ENCODE data around the gene MTA1.

Gene MTA1

GRCh38 chr14:105483300-105484068 lies 63.9 kb downstream of the MTA1 start:
- no peak overlapping the region for H3K27ac ChIP-seq (ENCODE audit: low read depth, low read length)
- no peak overlapping the region for H3K9ac ChIP-seq (ENCODE audit: low read length)
- H3K9me3 ChIP-seq (ENCODE audit: insufficient read depth, low read length): no peaks in the 10 kb centered on the region
- H3K4me3 ChIP-seq (ENCODE audit: insufficient read depth, low read length, poor library complexity, severe bottlenecking): no peak overlapping the region
- no peaks in the 10 kb centered on the region for H3K36me3 ChIP-seq (ENCODE audit: low read length)
- no peaks in the 10 kb centered on the region for H4K20me1 ChIP-seq (ENCODE audit: low read depth, low read length)
- no peaks in the 10 kb centered on the region for H3K27me3 ChIP-seq (ENCODE audit: low read length)
- H3K9me2 ChIP-seq (replicated peaks; ENCODE audit: insufficient read depth, low read length): no peaks in the 10 kb centered on the region
- TF ChIP-seq, protein P1, sequence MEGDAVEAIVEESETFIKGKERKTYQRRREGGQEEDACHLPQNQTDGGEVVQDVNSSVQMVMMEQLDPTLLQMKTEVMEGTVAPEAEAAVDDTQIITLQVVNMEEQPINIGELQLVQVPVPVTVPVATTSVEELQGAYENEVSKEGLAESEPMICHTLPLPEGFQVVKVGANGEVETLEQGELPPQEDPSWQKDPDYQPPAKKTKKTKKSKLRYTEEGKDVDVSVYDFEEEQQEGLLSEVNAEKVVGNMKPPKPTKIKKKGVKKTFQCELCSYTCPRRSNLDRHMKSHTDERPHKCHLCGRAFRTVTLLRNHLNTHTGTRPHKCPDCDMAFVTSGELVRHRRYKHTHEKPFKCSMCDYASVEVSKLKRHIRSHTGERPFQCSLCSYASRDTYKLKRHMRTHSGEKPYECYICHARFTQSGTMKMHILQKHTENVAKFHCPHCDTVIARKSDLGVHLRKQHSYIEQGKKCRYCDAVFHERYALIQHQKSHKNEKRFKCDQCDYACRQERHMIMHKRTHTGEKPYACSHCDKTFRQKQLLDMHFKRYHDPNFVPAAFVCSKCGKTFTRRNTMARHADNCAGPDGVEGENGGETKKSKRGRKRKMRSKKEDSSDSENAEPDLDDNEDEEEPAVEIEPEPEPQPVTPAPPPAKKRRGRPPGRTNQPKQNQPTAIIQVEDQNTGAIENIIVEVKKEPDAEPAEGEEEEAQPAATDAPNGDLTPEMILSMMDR (IDR thresholded peaks at IDR 0.05; ENCODE audit: insufficient read depth, low read length, poor library complexity, severe bottlenecking): no peak
- no peak for TF ChIP-seq EZH2phosphoT487 (conservative IDR thresholded peaks at IDR 0.05; ENCODE audit: low read length)
- no peaks in the 10 kb centered on the region for H3K79me2 ChIP-seq (ENCODE audit: insufficient read depth, low read length)
- H3F3A ChIP-seq (ENCODE audit: insufficient read depth): no peaks in the 10 kb centered on the region
- H3K4me2 ChIP-seq (ENCODE audit: low read depth, low read length, poor library complexity, severe bottlenecking): no peak overlapping the region
- H2AFZ ChIP-seq (ENCODE audit: low read depth, low read length, severe bottlenecking): no peak overlapping the region

- TF ChIP-seq EZH2phosphoT487 (conservative IDR thresholded peaks at IDR 0.05; ENCODE audit: low read length): no peak
- TF ChIP-seq, protein P1 (IDR thresholded peaks at IDR 0.05; ENCODE audit: insufficient read depth, low read length, poor library complexity, severe bottlenecking): no peak
- no peak overlapping the region for H2AFZ ChIP-seq (ENCODE audit: low read depth, low read length, severe bottlenecking)
- H3F3A ChIP-seq (ENCODE audit: insufficient read depth): no peaks in the 10 kb centered on the region
- no peak overlapping the region for H3K4me3 ChIP-seq (ENCODE audit: insufficient read depth, low read length, poor library complexity, severe bottlenecking)
- H4K20me1 ChIP-seq (ENCODE audit: low read depth, low read length): no peaks in the 10 kb centered on the region
- no peak overlapping the region for H3K9ac ChIP-seq (ENCODE audit: low read length)
- no peaks in the 10 kb centered on the region for H3K79me2 ChIP-seq (ENCODE audit: insufficient read depth, low read length)
- H3K27me3 ChIP-seq (ENCODE audit: low read length): no peaks in the 10 kb centered on the region
- no peaks in the 10 kb centered on the region for H3K9me3 ChIP-seq (ENCODE audit: insufficient read depth, low read length)
- no peaks in the 10 kb centered on the region for H3K36me3 ChIP-seq (ENCODE audit: low read length)
- H3K4me2 ChIP-seq (ENCODE audit: low read depth, low read length, poor library complexity, severe bottlenecking): no peak overlapping the region
- no peak overlapping the region for H3K27ac ChIP-seq (ENCODE audit: low read depth, low read length)
- no peaks in the 10 kb centered on the region for H3K9me2 ChIP-seq (replicated peaks; ENCODE audit: insufficient read depth, low read length)
Measured at GRCh38 chr14:105484069-105484996, 64.7 kb downstream of the MTA1 start.

DNA sequence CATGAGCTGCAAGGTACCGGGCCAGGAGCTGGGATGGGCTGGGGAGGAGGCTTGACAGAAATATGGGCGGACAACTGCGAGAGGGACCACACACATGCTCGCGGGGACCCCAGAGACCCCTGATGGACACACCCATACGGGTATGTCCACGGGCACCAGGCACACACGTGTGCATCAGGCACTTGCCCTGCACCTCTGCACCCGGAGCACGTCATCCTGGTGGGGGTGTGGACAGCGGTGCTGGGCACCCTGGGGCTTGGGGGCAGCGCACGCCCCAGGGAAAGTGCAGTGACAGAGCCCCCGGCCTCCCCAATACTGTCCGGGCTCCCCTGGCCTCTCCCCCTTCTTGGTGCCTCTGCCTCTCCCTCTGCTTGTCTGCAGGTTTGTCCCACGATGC lies 65.4 kb downstream of the MTA1 start:
- no peak overlapping the region for H2AFZ ChIP-seq (ENCODE audit: low read depth, low read length, severe bottlenecking)
- no peak for TF ChIP-seq EZH2phosphoT487 (conservative IDR thresholded peaks at IDR 0.05; ENCODE audit: low read length)
- TF ChIP-seq, protein P1 (IDR thresholded peaks at IDR 0.05; ENCODE audit: insufficient read depth, low read length, poor library complexity, severe bottlenecking): no peak

More for the DNA sequence above, 65.4 kb downstream of the MTA1 start:
- no peak overlapping the region for H3K4me2 ChIP-seq (ENCODE audit: low read depth, low read length, poor library complexity, severe bottlenecking)
- no peaks in the 10 kb centered on the region for H3K9me3 ChIP-seq (ENCODE audit: insufficient read depth, low read length)
- H3K79me2 ChIP-seq (ENCODE audit: insufficient read depth, low read length): no peaks in the 10 kb centered on the region
- H3K4me3 ChIP-seq (ENCODE audit: insufficient read depth, low read length, poor library complexity, severe bottlenecking): no peak overlapping the region
- H3K9ac ChIP-seq (ENCODE audit: low read length): no peak overlapping the region
- H4K20me1 ChIP-seq (ENCODE audit: low read depth, low read length): no peaks in the 10 kb centered on the region
- no peaks in the 10 kb centered on the region for H3F3A ChIP-seq (ENCODE audit: insufficient read depth)
- no peaks in the 10 kb centered on the region for H3K9me2 ChIP-seq (replicated peaks; ENCODE audit: insufficient read depth, low read length)
- no peaks in the 10 kb centered on the region for H3K36me3 ChIP-seq (ENCODE audit: low read length)
- no peaks in the 10 kb centered on the region for H3K27me3 ChIP-seq (ENCODE audit: low read length)
- H3K27ac ChIP-seq (ENCODE audit: low read depth, low read length): no peak overlapping the region

Data from SU-DHL-6 (cell line).